ENCODE measurements around the gene IFNA21. TPM values are rescaled to one million over a fixed set of nuclear protein-coding genes. Genes with fewer than 3 reads are reported as not detected.
"Not testable (repeated sequence)": the region's sequence is repeated elsewhere in the genome, so short reads cannot be mapped to it uniquely, and the experiment has no call there.

Gene IFNA21
- total RNA-seq, 1 donor from 2014 or later: not detected

- H3K27ac ChIP-seq (ENCODE audit: low read depth, low read length): no peak within 1 kb of the TSS
- no peaks in the 10 kb centered on the region for H3K27me3 ChIP-seq (ENCODE audit: control insufficient read depth in 3 of 3, insufficient read depth in 3 of 3, low read length in 3 of 3)
- H3K36me3 ChIP-seq (ENCODE audit: control insufficient read depth in 3 of 3, insufficient read depth in 3 of 3, low read length in 3 of 3): no peaks in the 10 kb centered on the region
- H3K4me3 ChIP-seq (ENCODE audit: low read length in 3 of 3): no peak within 1 kb of the TSS
- H3K4me1 ChIP-seq (ENCODE audit: control insufficient read depth in 3 of 3, insufficient read depth in 3 of 3, low read length in 3 of 3): no peaks in the 10 kb centered on the region
- H3K9me3 ChIP-seq (ENCODE audit: control insufficient read depth in 3 of 3, low read length in 3 of 3): no peaks in the 10 kb centered on the region
- H3K9ac ChIP-seq (ENCODE audit: low read depth in 1 of 3, low read length in 3 of 3): no peak within 1 kb of the TSS
Measured at GRCh38 chr9:21141427-21141882, 25.0 kb downstream of the IFNA21 start, which contains the start of gene IFNW1. IFNW1 (minus strand) TSS chr9:21141832; CDS start chr9:21141570, 262 bp downstream.

GRCh38 chr9:21137020-21137419 lies 29.4 kb downstream of the IFNA21 start:
- Histone ChIP-seq H3K27me3 (ENCODE audit: control insufficient read depth in 3 of 3, insufficient read depth in 3 of 3, low read length in 3 of 3) (no peaks in the 10 kb centered on the region), H3K9ac (ENCODE audit: low read depth in 1 of 3, low read length in 3 of 3) (no peak overlapping the region), H3K4me3 (ENCODE audit: low read length in 3 of 3) (no peak overlapping the region), H3K4me1 (ENCODE audit: control insufficient read depth in 3 of 3, insufficient read depth in 3 of 3, low read length in 3 of 3) (no peaks in the 10 kb centered on the region), H3K27ac (ENCODE audit: low read depth, low read length) (no peak overlapping the region), H3K36me3 (ENCODE audit: control insufficient read depth in 3 of 3, insufficient read depth in 3 of 3, low read length in 3 of 3) (no peaks in the 10 kb centered on the region), H3K9me3 (ENCODE audit: control insufficient read depth in 3 of 3, low read length in 3 of 3) (no peaks in the 10 kb centered on the region)

- H3K36me3 ChIP-seq (ENCODE audit: control insufficient read depth in 3 of 3, insufficient read depth in 3 of 3, low read length in 3 of 3): no peaks in the 10 kb centered on the region
- no peaks in the 10 kb centered on the region for H3K9me3 ChIP-seq (ENCODE audit: control insufficient read depth in 3 of 3, low read length in 3 of 3)
- no peaks in the 10 kb centered on the region for H3K4me1 ChIP-seq (ENCODE audit: control insufficient read depth in 3 of 3, insufficient read depth in 3 of 3, low read length in 3 of 3)
- no peak overlapping the region for H3K4me3 ChIP-seq (ENCODE audit: low read length in 3 of 3)
- no peak overlapping the region for H3K9ac ChIP-seq (ENCODE audit: low read depth in 1 of 3, low read length in 3 of 3)
- no peak overlapping the region for H3K27ac ChIP-seq (ENCODE audit: low read depth, low read length)
- H3K27me3 ChIP-seq (ENCODE audit: control insufficient read depth in 3 of 3, insufficient read depth in 3 of 3, low read length in 3 of 3): no peaks in the 10 kb centered on the region
Measured at GRCh38 chr9:21135736-21136135, 30.7 kb downstream of the IFNA21 start.

GRCh38 chr9:21128186-21128585 lies 38.3 kb downstream of the IFNA21 start:
- H3K36me3 ChIP-seq (ENCODE audit: control insufficient read depth in 3 of 3, insufficient read depth in 3 of 3, low read length in 3 of 3); H3K4me3 ChIP-seq (ENCODE audit: low read length in 3 of 3); H3K27me3 ChIP-seq (ENCODE audit: control insufficient read depth in 3 of 3, insufficient read depth in 3 of 3, low read length in 3 of 3); H3K9me3 ChIP-seq (ENCODE audit: control insufficient read depth in 3 of 3, low read length in 3 of 3); H3K4me1 ChIP-seq (ENCODE audit: control insufficient read depth in 3 of 3, insufficient read depth in 3 of 3, low read length in 3 of 3); H3K9ac ChIP-seq (ENCODE audit: low read depth in 1 of 3, low read length in 3 of 3); H3K27ac ChIP-seq (ENCODE audit: low read depth, low read length): not testable (repeated sequence)

- H3K27me3 ChIP-seq (ENCODE audit: control insufficient read depth in 3 of 3, insufficient read depth in 3 of 3, low read length in 3 of 3): no peaks in the 10 kb centered on the region
- H3K4me3 ChIP-seq (ENCODE audit: low read length in 3 of 3): no peak overlapping the region
- no peak overlapping the region for H3K27ac ChIP-seq (ENCODE audit: low read depth, low read length)
- H3K9me3 ChIP-seq (ENCODE audit: control insufficient read depth in 3 of 3, low read length in 3 of 3): no peaks in the 10 kb centered on the region
- no peak overlapping the region for H3K9ac ChIP-seq (ENCODE audit: low read depth in 1 of 3, low read length in 3 of 3)
- no peaks in the 10 kb centered on the region for H3K36me3 ChIP-seq (ENCODE audit: control insufficient read depth in 3 of 3, insufficient read depth in 3 of 3, low read length in 3 of 3)
- H3K4me1 ChIP-seq (ENCODE audit: control insufficient read depth in 3 of 3, insufficient read depth in 3 of 3, low read length in 3 of 3): no peaks in the 10 kb centered on the region
Measured at GRCh38 chr9:21121595-21122251, 44.7 kb downstream of the IFNA21 start.

- H3K4me1 ChIP-seq (ENCODE audit: control insufficient read depth in 3 of 3, insufficient read depth in 3 of 3, low read length in 3 of 3): no peaks in the 10 kb centered on the region
- no peak overlapping the region for H3K9ac ChIP-seq (ENCODE audit: low read depth in 1 of 3, low read length in 3 of 3)
- no peaks in the 10 kb centered on the region for H3K36me3 ChIP-seq (ENCODE audit: control insufficient read depth in 3 of 3, insufficient read depth in 3 of 3, low read length in 3 of 3)
- no peak overlapping the region for H3K27ac ChIP-seq (ENCODE audit: low read depth, low read length)
- H3K4me3 ChIP-seq (ENCODE audit: low read length in 3 of 3): no peak overlapping the region
- H3K27me3 ChIP-seq (ENCODE audit: control insufficient read depth in 3 of 3, insufficient read depth in 3 of 3, low read length in 3 of 3): no peaks in the 10 kb centered on the region
- no peaks in the 10 kb centered on the region for H3K9me3 ChIP-seq (ENCODE audit: control insufficient read depth in 3 of 3, low read length in 3 of 3)
Measured at GRCh38 chr9:21121079-21121478, 45.4 kb downstream of the IFNA21 start.

GRCh38 chr9:21119093-21119770 lies 47.2 kb downstream of the IFNA21 start:
- no peak overlapping the region for H3K27ac ChIP-seq (ENCODE audit: low read depth, low read length)
- no peaks in the 10 kb centered on the region for H3K4me1 ChIP-seq (ENCODE audit: control insufficient read depth in 3 of 3, insufficient read depth in 3 of 3, low read length in 3 of 3)
- H3K9ac ChIP-seq (ENCODE audit: low read depth in 1 of 3, low read length in 3 of 3): no peak overlapping the region
- H3K9me3 ChIP-seq (ENCODE audit: control insufficient read depth in 3 of 3, low read length in 3 of 3): no peaks in the 10 kb centered on the region
- no peak overlapping the region for H3K4me3 ChIP-seq (ENCODE audit: low read length in 3 of 3)
- no peaks in the 10 kb centered on the region for H3K27me3 ChIP-seq (ENCODE audit: control insufficient read depth in 3 of 3, insufficient read depth in 3 of 3, low read length in 3 of 3)
- no peaks in the 10 kb centered on the region for H3K36me3 ChIP-seq (ENCODE audit: control insufficient read depth in 3 of 3, insufficient read depth in 3 of 3, low read length in 3 of 3)

Small RNAs within 50 kb of the gene (small RNA-seq; reads per million reads assigned to genes)
- not detected for gene RF00019

Other genes with a start within 250 kb of the IFNA21 start
- 2.1 TPM for gene HACD4, start 135.0 kb downstream of the IFNA21 start, total RNA-seq
- gene IFNB1, start 88.7 kb downstream of the IFNA21 start, total RNA-seq: not detected
- gene IFNW1, start 24.8 kb downstream of the IFNA21 start, total RNA-seq: not detected
- gene IFNA4, start 20.9 kb upstream of the IFNA21 start, total RNA-seq: not detected
- gene IFNA7, start 35.5 kb upstream of the IFNA21 start, total RNA-seq: not detected
- gene IFNA10, start 40.5 kb upstream of the IFNA21 start, total RNA-seq: not detected
- not detected for gene IFNA16, start 50.7 kb upstream of the IFNA21 start, total RNA-seq
- not detected for gene IFNA17, start 61.6 kb upstream of the IFNA21 start, total RNA-seq
- gene IFNA14, start 73.3 kb upstream of the IFNA21 start, total RNA-seq: not detected
- gene IFNA5, start 138.7 kb upstream of the IFNA21 start, total RNA-seq: not detected
- gene KLHL9, start 168.7 kb upstream of the IFNA21 start, total RNA-seq: 24.5 TPM
- not detected for gene IFNA6, start 184.2 kb upstream of the IFNA21 start, total RNA-seq
- 0.52 TPM for gene IFNA13, start 201.4 kb upstream of the IFNA21 start, total RNA-seq
- not detected for gene IFNA2, start 218.7 kb upstream of the IFNA21 start, total RNA-seq
- gene IFNA8, start 242.5 kb upstream of the IFNA21 start, total RNA-seq: not detected

All from skeletal muscle tissue (tissue), 5 donors.